Nephron (organoid): ENCODE results near the gene MYH7B.

Experiments used
- H3K27ac Mint-ChIP-seq, 3 experiments: 2 replicates each; pipeline ENCODE4 v1.8.0; 2020; ENCODE audit warnings: mixed read lengths in 3 of 3, mild to moderate bottlenecking in 2 of 3, moderate library complexity in 1 of 3
- H3K27me3 Mint-ChIP-seq: 2 replicates; pipeline ENCODE4 v1.8.0; 2021; ENCODE audit warnings: low read depth, mild to moderate bottlenecking, moderate library complexity, mixed read lengths
- H3K36me3 Mint-ChIP-seq: 2 replicates; pipeline ENCODE4 v1.8.0; 2020; ENCODE audit warnings: low read depth, mixed read lengths
- H3K4me1 Mint-ChIP-seq: 2 replicates; pipeline ENCODE4 v1.8.0; 2020; ENCODE audit warnings: mixed read lengths
- H3K4me3 Mint-ChIP-seq, 3 experiments: 2 replicates each; pipeline ENCODE4 v1.8.0; 2020; ENCODE audit warnings: mild to moderate bottlenecking in 3 of 3, mixed read lengths in 3 of 3, moderate library complexity in 2 of 3
- H3K9me3 Mint-ChIP-seq: 2 replicates; pipeline ENCODE4 v1.8.0; 2020; ENCODE audit warnings: mixed read lengths
- TF ChIP-seq, protein P1 (sequence below), 3 experiments: fragments of 200-600 bp; sonication (generic); IDR thresholded peaks; one replicate each; pipeline ENCODE4 v1.5.0; 2021; ENCODE audit warnings: antibody characterized with exemption in 3 of 3; ENCODE audit not compliant: unreplicated experiment in 3 of 3

MYH7B gene

DNA sequence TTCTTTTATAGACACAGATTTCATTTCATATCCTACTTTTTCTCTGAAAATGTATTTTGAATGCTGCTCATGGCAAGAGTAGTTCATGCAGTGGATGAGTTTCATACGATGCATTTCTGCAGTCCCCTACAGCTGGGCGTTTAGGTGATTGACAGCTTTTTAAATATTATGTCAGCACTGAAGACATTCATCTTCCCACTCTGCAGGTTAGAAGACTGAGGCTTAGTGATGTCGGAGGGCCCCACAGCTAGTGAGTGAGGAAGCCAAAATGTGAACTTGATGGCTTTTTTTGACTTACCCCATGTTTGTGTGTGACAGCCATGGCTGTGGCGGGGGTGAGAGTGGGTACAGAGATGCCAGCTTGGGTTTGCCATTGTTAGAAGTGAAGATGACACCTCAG lies 33.5 kb downstream of the MYH7B start:
- Mint-ChIP-seq H3K4me3 (no peak overlapping the region), H3K27me3 (peaks cover 4% of the 10 kb centered on the region)

DNA sequence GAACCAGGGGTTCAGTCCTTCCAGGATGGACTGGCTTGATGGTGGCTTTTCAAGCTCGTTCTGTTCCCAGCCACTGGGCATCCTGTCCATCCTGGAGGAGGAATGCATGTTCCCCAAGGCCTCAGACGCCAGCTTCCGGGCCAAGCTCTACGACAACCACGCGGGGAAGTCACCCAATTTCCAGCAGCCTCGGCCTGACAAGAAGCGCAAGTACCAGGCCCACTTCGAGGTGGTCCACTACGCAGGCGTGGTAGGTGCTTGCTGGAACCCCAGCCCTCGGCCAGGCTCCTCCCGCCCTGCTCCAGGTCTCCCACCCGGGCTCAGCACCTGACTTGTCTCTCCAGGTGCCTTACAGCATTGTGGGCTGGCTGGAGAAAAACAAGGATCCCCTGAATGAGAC lies 34.0 kb downstream of the MYH7B start:
- H3K4me1 Mint-ChIP-seq, result peaks cover 24% of the 10 kb centered on the region
- TF ChIP-seq, protein P1, sequence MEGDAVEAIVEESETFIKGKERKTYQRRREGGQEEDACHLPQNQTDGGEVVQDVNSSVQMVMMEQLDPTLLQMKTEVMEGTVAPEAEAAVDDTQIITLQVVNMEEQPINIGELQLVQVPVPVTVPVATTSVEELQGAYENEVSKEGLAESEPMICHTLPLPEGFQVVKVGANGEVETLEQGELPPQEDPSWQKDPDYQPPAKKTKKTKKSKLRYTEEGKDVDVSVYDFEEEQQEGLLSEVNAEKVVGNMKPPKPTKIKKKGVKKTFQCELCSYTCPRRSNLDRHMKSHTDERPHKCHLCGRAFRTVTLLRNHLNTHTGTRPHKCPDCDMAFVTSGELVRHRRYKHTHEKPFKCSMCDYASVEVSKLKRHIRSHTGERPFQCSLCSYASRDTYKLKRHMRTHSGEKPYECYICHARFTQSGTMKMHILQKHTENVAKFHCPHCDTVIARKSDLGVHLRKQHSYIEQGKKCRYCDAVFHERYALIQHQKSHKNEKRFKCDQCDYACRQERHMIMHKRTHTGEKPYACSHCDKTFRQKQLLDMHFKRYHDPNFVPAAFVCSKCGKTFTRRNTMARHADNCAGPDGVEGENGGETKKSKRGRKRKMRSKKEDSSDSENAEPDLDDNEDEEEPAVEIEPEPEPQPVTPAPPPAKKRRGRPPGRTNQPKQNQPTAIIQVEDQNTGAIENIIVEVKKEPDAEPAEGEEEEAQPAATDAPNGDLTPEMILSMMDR (IDR thresholded peaks at IDR 0.05; ENCODE audit: unreplicated experiment in 3 of 3), result no peak
- H3K9me3 Mint-ChIP-seq, result no peaks in the 10 kb centered on the region
- H3K36me3 Mint-ChIP-seq, result peaks cover 12% of the 10 kb centered on the region
- peaks cover 4% of the 10 kb centered on the region for H3K27me3 Mint-ChIP-seq
- no peak overlapping the region for H3K4me3 Mint-ChIP-seq
- H3K27ac Mint-ChIP-seq, result no peak overlapping the region

More for the DNA sequence above, 33.5 kb downstream of the MYH7B start:
- TF ChIP-seq, protein P1 (IDR thresholded peaks at IDR 0.05; ENCODE audit: unreplicated experiment in 3 of 3), result no peak
- H3K4me1 Mint-ChIP-seq, result peaks cover 25% of the 10 kb centered on the region
- no peaks in the 10 kb centered on the region for H3K9me3 Mint-ChIP-seq
- H3K27ac Mint-ChIP-seq, result no peak overlapping the region
- peaks cover 12% of the 10 kb centered on the region for H3K36me3 Mint-ChIP-seq

DNA sequence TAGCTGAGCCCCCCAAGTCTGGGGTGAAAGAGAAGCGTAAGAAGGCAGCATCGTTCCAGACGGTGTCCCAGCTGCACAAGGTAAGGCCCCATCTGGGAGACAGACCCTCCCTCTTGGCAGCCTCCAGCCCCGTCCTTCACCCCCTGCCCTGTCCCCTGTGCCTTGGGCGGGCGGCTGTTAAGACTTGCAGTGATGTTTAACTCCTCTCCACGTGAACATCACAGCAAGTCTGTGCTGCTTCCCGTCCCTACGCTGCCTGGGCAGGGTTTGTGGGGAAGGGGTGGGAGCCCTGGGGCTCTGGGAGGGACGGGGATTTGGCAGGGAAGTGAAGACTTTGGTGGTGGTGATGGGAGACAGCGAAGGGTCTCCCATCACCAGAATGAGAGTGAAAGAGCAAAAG lies 34.6 kb downstream of the MYH7B start:
- Mint-ChIP-seq H3K4me1 (peaks cover 21% of the 10 kb centered on the region), H3K27ac (no peak overlapping the region), H3K27me3 (peaks cover under 1% of the 10 kb centered on the region), H3K9me3 (no peaks in the 10 kb centered on the region), H3K36me3 (peaks cover 15% of the 10 kb centered on the region), H3K4me3 (no peak overlapping the region)
- TF ChIP-seq, protein P1 (IDR thresholded peaks at IDR 0.05; ENCODE audit: unreplicated experiment in 3 of 3), result no peak

DNA sequence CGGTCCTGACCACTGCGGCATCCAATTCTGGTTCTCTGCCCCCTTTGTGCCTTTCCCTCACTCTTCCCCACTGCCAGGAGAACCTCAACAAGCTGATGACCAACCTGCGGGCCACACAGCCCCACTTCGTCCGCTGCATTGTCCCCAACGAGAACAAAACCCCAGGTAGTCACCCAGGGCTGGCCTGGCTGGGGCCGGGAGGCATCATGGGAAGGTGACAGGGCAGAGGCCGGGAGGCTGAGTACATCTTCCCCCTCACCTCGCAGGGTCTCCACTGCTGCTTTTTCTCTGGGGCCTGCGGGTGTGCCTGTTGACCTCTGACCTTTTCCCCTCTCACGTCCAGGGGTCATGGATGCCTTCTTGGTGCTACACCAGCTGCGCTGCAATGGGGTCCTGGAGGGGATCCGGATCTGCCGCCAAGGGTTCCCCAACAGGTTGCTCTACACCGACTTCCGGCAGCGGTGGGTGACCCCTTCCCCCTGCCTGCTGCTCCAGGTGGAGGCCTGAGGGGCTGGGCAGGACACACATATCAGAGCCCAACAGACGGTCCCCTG lies 35.1 kb downstream of the MYH7B start:
- H3K27ac Mint-ChIP-seq, result no peak overlapping the region
- peaks cover 16% of the 10 kb centered on the region for H3K4me1 Mint-ChIP-seq
- no peaks in the 10 kb centered on the region for H3K27me3 Mint-ChIP-seq
- no peak overlapping the region for H3K4me3 Mint-ChIP-seq
- TF ChIP-seq, protein P1 (IDR thresholded peaks at IDR 0.05; ENCODE audit: unreplicated experiment in 3 of 3), result no peak
- H3K9me3 Mint-ChIP-seq, result no peaks in the 10 kb centered on the region
- H3K36me3 Mint-ChIP-seq, result peaks cover 16% of the 10 kb centered on the region

DNA sequence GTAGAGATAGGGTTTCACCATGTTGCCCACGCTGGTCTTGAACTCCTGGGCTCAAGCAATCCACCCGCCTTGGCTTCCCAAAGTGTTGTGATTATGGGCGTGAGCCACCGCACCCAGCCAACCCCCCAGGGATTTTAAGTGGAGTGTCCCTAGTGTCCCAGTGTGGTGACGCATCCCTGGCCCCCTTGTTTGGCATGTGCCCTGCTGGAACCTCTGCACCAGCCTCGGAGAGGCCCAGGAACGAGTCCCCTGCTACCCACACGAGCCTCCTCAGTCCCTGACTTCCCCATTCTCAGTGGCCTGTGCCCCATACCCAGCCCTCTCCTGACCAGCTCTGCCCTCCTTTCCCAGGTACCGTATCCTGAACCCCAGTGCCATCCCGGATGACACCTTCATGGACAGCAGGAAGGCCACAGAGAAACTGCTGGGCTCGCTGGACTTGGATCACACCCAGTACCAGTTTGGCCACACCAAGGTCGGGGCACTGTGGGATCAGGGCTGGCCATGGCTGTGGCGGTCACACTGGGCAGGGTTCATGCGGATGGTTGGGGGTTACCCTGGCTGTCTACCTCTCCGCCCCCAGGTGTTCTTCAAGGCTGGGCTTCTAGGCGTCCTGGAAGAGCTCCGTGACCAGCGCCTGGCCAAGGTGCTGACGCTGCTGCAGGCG lies 37.2 kb downstream of the MYH7B start:
- H3K4me3 Mint-ChIP-seq, result no peak overlapping the region
- TF ChIP-seq, protein P1 (IDR thresholded peaks at IDR 0.05; ENCODE audit: unreplicated experiment in 3 of 3), result no peak
- no peak overlapping the region for H3K27ac Mint-ChIP-seq
- H3K9me3 Mint-ChIP-seq, result no peaks in the 10 kb centered on the region
- peaks cover 7% of the 10 kb centered on the region for H3K4me1 Mint-ChIP-seq
- H3K27me3 Mint-ChIP-seq, result peaks cover 3% of the 10 kb centered on the region
- peaks cover 27% of the 10 kb centered on the region for H3K36me3 Mint-ChIP-seq
